DND-41 (cell line): ENCODE measurements around the gene TGM4.

Source experiments
- ATAC-seq: fragments of 200-7000 bp; cut with Tn5 transposase; 3 replicates; pipeline ENCODE4 v1.9.1; 2021; ENCODE audit warnings: low read depth; ENCODE audit not compliant: insufficient read depth
- DNase-seq: peaks from one replicate; pipeline ENCODE4 v3.0.0-alpha.2; 2020
- H2AFZ ChIP-seq: 2 replicates; pipeline ENCODE4 v1.6.0; 2012; ENCODE audit warnings: low read depth, low read length
- H3K27ac ChIP-seq: 2 replicates; pipeline ENCODE4 v1.5.1; 2012; ENCODE audit warnings: low read length, inconsistent platforms
- H3K27me3 ChIP-seq: fragments of 200-600 bp; sonication (generic); 2 replicates; pipeline ENCODE4 v1.6.0; 2012; ENCODE audit warnings: low read length, mild to moderate bottlenecking, inconsistent platforms; ENCODE audit not compliant: insufficient read depth, poor library complexity
- H3K36me3 ChIP-seq: 2 replicates; pipeline ENCODE4 v1.5.1; 2012; ENCODE audit warnings: low read length, inconsistent platforms; ENCODE audit not compliant: insufficient read depth
- H3K4me1 ChIP-seq: 2 replicates; pipeline ENCODE4 v1.5.1; 2012; ENCODE audit warnings: mild to moderate bottlenecking, low read length; ENCODE audit not compliant: insufficient read depth
- H3K4me2 ChIP-seq: 2 replicates; pipeline ENCODE4 v1.6.0; 2012; ENCODE audit warnings: mild to moderate bottlenecking, moderate library complexity, low read length, inconsistent platforms; ENCODE audit not compliant: insufficient read depth
- H3K4me3 ChIP-seq, 2 experiments: fragments of 200-600 bp in 1 of 2; shearing (Covaris generic) in 1 of 2; 2 replicates each; pipeline ENCODE4 v1.5.1; 2012 to 2016; ENCODE audit warnings: inconsistent platforms in 2 of 2, low read length in 2 of 2, mild to moderate bottlenecking in 2 of 2, low read depth in 1 of 2, moderate library complexity in 1 of 2
- H3K79me2 ChIP-seq: 2 replicates; pipeline ENCODE4 v1.6.0; 2012; ENCODE audit warnings: low read length, inconsistent platforms; ENCODE audit not compliant: insufficient read depth
- H3K9ac ChIP-seq: 2 replicates; pipeline ENCODE4 v1.6.0; 2012; ENCODE audit warnings: low read depth, mild to moderate bottlenecking, inconsistent platforms, low read length, moderate library complexity
- H3K9me3 ChIP-seq: 2 replicates; pipeline ENCODE4 v1.5.1; 2012; ENCODE audit warnings: low read length, moderate library complexity, mild to moderate bottlenecking, inconsistent platforms; ENCODE audit not compliant: insufficient read depth, severe bottlenecking
- H4K20me1 ChIP-seq: 2 replicates; pipeline ENCODE4 v1.6.0; 2012; ENCODE audit warnings: low read length; ENCODE audit not compliant: insufficient read depth
- CTCF ChIP-seq: IDR thresholded peaks from 2 replicates; pipeline ENCODE4 v1.5.1; 2012; ENCODE audit warnings: borderline replicate concordance, low read length, moderate library complexity, mild to moderate bottlenecking; ENCODE audit not compliant: poor library complexity, severe bottlenecking; ENCODE audit errors: extremely low read depth
- EZH2 ChIP-seq: IDR thresholded peaks from 3 replicates; pipeline ENCODE4 v1.6.1; 2012; ENCODE audit warnings: borderline replicate concordance, low read depth, mild to moderate bottlenecking, moderate library complexity, low read length, inconsistent platforms; ENCODE audit not compliant: severe bottlenecking

TGM4 gene

GRCh38 chr3:44870375-44871061 lies 3.9 kb upstream of the TGM4 start:
- Histone ChIP-seq H3K4me1 (peaks cover 19% of the 10 kb centered on the region), H3K27me3 (no peaks in the 10 kb centered on the region), H3K9ac (no peak overlapping the region), H3K4me2 (no peak overlapping the region), H3K4me3 (no peak overlapping the region), H3K27ac (no peak overlapping the region), H3K36me3 (no peaks in the 10 kb centered on the region), H4K20me1 (no peaks in the 10 kb centered on the region), H3K9me3 (no peaks in the 10 kb centered on the region), H2AFZ (no peak overlapping the region), H3K79me2 (no peaks in the 10 kb centered on the region)
- ATAC-seq = no peak
- no peak for TF ChIP-seq EZH2
- no peak for TF ChIP-seq CTCF
- no peak for DNase-seq

GRCh38 chr3:44875596-44875995 lies 1.2 kb downstream of the TGM4 start:
- Histone ChIP-seq H3K27me3 (peaks cover 2% of the 10 kb centered on the region), H3K79me2 (no peaks in the 10 kb centered on the region), H3K36me3 (no peaks in the 10 kb centered on the region), H3K9me3 (no peaks in the 10 kb centered on the region), H3K27ac (no peak overlapping the region), H3K9ac (no peak overlapping the region), H3K4me2 (no peak overlapping the region), H3K4me3 (no peak overlapping the region), H3K4me1 (no peaks in the 10 kb centered on the region), H4K20me1 (no peaks in the 10 kb centered on the region), H2AFZ (no peak overlapping the region)
- ATAC-seq (no peak), DNase-seq (no peak)
- no peak for TF ChIP-seq CTCF
- TF ChIP-seq EZH2 = no peak

GRCh38 chr3:44877333-44877732 lies 2.9 kb downstream of the TGM4 start:
- ATAC-seq = no peak
- Histone ChIP-seq H3K79me2 (no peaks in the 10 kb centered on the region), H3K27me3 (peaks cover 2% of the 10 kb centered on the region), H3K4me1 (no peaks in the 10 kb centered on the region), H3K9ac (no peak overlapping the region), H3K9me3 (no peaks in the 10 kb centered on the region), H4K20me1 (no peaks in the 10 kb centered on the region), H3K4me2 (no peak overlapping the region), H3K4me3 (no peak overlapping the region), H3K27ac (no peak overlapping the region), H3K36me3 (no peaks in the 10 kb centered on the region), H2AFZ (no peak overlapping the region)
- TF ChIP-seq CTCF (no peak), EZH2 (no peak)
- no peak for DNase-seq
